Spleen (tissue), 11 donors: Measurements from ENCODE around the gene SRGN. TPM values are rescaled to one million over a fixed set of nuclear protein-coding genes. Genes with fewer than 3 reads are reported as not detected.

Experiments
- DNase-seq: peaks from one replicate; pipeline ENCODE4 v3.0.0-alpha.2; 2020
- H3K27ac ChIP-seq, 8 donors: fragments of 200-600 bp; sonication (generic) in 7 of 8; 1 replicate in 4 of 8; 2 replicates in 4 of 8; pipeline versions ENCODE4 v1.5.0 to v1.8.0; 2016 to 2021; ENCODE audit warnings: inconsistent platforms in 4 of 8, mild to moderate bottlenecking in 4 of 8, moderate library complexity in 1 of 8
- H3K27me3 ChIP-seq, 7 donors: fragments of 200-600 bp; sonication (generic) in 6 of 7; replicated peaks in 1 of 7; 1 replicate in 4 of 7; 2 replicates in 3 of 7; pipeline versions ENCODE4 v1.5.0 to v1.8.0; 2016 to 2021; ENCODE audit warnings: inconsistent platforms in 3 of 7, mild to moderate bottlenecking in 1 of 7
- H3K36me3 ChIP-seq, 6 donors: fragments of 200-600 bp; sonication (generic) in 5 of 6; 1 replicate in 4 of 6; 2 replicates in 2 of 6; pipeline versions ENCODE4 v1.5.0 to v1.8.0; 2016 to 2021; ENCODE audit warnings: inconsistent platforms in 2 of 6
- H3K4me1 ChIP-seq, 6 donors: fragments of 200-600 bp; sonication (generic) in 5 of 6; 1 replicate in 3 of 6; 2 replicates in 3 of 6; pipeline versions ENCODE4 v1.5.0 to v1.8.0; 2016 to 2021; ENCODE audit warnings: inconsistent platforms in 3 of 6
- H3K4me3 ChIP-seq, 8 donors: fragments of 200-600 bp; sonication (generic) in 7 of 8; 1 replicate in 4 of 8; 2 replicates in 4 of 8; pipeline versions ENCODE4 v1.5.0 to v1.8.0; 2016 to 2021; ENCODE audit warnings: inconsistent platforms in 4 of 8, mild to moderate bottlenecking in 4 of 8, moderate library complexity in 2 of 8
- H3K9me3 ChIP-seq, 8 donors: fragments of 200-600 bp; sonication (generic) in 7 of 8; 1 replicate in 4 of 8; 2 replicates in 4 of 8; pipeline versions ENCODE4 v1.5.0 to v1.8.0; 2016 to 2021; ENCODE audit warnings: inconsistent platforms in 4 of 8
- POLR2A ChIP-seq, 3 donors: fragments of 450-650 bp; IDR thresholded peaks; one replicate each; pipeline ENCODE4 v1.5.1; 2017; ENCODE audit warnings: antibody characterized with exemption in 3 of 3, mild to moderate bottlenecking in 1 of 3
- POLR2AphosphoS5 ChIP-seq, 3 donors: sonication (generic); formaldehyde crosslinking; IDR thresholded peaks; one replicate each; pipeline ENCODE4 v1.5.1; 2017; ENCODE audit warnings: antibody characterized with exemption in 3 of 3
- whole genome bisulfite sequencing, 5 donors: extraction: QIAGEN DNeasy Blood & Tissue Kit in 3 of 5; methylation state at CpG; one replicate each; pipeline versions ENCODE4 v1.1.5 to v1.1.7; 2013 to 2018; 5-methylcytosine and 5-hydroxymethylcytosine counted together
- intact Hi-C: fragments of 100-400 bp; cut with DNase I; formaldehyde crosslinking; loops from one replicate; pipeline ENCODE4 v1.15.0; 2023; ENCODE audit warnings: low total_unique reads
- polyA plus RNA-seq, 3 donors: library from polyadenylated mRNA; stranded (reverse); fragments of 200-250 nt; gene quantifications; one replicate each; pipeline ENCODE4 v1.2.1, GENCODE V29; 2013
- total RNA-seq, 7 donors: library from RNA; depleted of rRNA in 3 of 7; stranded (reverse); fragments of >200 nt in 3 of 7; fragmentation: NEBNext Ultra II Directional in 4 of 7; extraction: Animal tissue kit (Norgen Biotek cat#: 25700) in 4 of 7; gene quantifications; one replicate each; pipeline versions ENCODE4 v1.1.0 to v1.2.1, GENCODE V29; 2016 to 2021
- TF ChIP-seq, protein P1 (sequence below), 11 experiments: fragments of 200-600 bp in 7 of 11; fragments of 450-650 bp in 4 of 11; sonication (generic) in 4 of 11; IDR thresholded peaks in 8 of 11; conservative IDR thresholded peaks in 3 of 11; 1 replicate in 7 of 11; 2 replicates in 4 of 11; pipeline versions ENCODE4 v1.4.0 to v1.8.0; 2016 to 2021; ENCODE audit warnings: antibody characterized with exemption in 11 of 11, inconsistent platforms in 4 of 11, mild to moderate bottlenecking in 1 of 11
- donor health status: healthy with polysubstance abuse.
- donor health status: DM: no; HTN: no; CAD: no; lungs with moderate emphysema.
- donor health status: DM: no; HTN: no; CAD: no.
- donor health status: Bipolar disorder and iron deficiency.
- donor health status: healthy.
- donor health status: DM: no; HTN: no; CAD: no.
- donor health status: DM: yes; HTN: yes; CAD: no.

The SRGN gene
- total and polyA plus RNA-seq, 10 donors = 123 to 1,009 (median 505) TPM

DNA sequence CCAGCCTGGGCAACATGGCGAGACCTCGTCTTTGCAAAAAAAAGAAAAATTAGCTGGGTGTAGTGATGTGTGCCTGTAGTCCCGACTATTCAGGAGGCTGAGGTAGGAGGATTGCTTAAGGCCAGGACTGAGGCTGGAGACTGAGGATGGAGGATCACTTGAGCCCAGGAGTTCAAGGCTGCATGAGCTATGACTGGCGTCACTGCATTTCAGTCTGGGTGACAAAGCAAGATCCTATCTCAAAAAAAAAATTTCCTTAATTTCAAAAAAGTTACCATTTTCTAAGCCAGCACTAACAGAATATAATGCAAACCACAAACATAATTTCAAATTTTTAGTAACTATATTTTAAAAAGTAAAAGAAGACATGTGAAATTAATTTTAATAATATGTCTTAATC lies 13.4 kb upstream of the SRGN start:
- Histone ChIP-seq H3K4me3 (no peak overlapping the region), H3K27me3 (no peaks in the 10 kb centered on the region), H3K9me3 (no peaks in the 10 kb centered on the region), H3K36me3 (no peaks in the 10 kb centered on the region), H3K4me1 (peaks cover 0 to 38% (median 7%) of the 10 kb centered on the region in 6 donors), H3K27ac (peak overlapping the region in 2 of 8 donors; percentile 49 to 56)
- WGBS, 5 donors = 71 to 92% (median 82%) methylated on average over 4 of the region's 4 CpGs
- DNase-seq = no peak
- intact Hi-C loops = no loop called here
- no peak for TF ChIP-seq POLR2AphosphoS5 (IDR thresholded peaks at IDR 0.05)
- TF ChIP-seq POLR2A (IDR thresholded peaks at IDR 0.05) = no peak
- TF ChIP-seq, protein P1, sequence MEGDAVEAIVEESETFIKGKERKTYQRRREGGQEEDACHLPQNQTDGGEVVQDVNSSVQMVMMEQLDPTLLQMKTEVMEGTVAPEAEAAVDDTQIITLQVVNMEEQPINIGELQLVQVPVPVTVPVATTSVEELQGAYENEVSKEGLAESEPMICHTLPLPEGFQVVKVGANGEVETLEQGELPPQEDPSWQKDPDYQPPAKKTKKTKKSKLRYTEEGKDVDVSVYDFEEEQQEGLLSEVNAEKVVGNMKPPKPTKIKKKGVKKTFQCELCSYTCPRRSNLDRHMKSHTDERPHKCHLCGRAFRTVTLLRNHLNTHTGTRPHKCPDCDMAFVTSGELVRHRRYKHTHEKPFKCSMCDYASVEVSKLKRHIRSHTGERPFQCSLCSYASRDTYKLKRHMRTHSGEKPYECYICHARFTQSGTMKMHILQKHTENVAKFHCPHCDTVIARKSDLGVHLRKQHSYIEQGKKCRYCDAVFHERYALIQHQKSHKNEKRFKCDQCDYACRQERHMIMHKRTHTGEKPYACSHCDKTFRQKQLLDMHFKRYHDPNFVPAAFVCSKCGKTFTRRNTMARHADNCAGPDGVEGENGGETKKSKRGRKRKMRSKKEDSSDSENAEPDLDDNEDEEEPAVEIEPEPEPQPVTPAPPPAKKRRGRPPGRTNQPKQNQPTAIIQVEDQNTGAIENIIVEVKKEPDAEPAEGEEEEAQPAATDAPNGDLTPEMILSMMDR (IDR thresholded peaks at IDR 0.05 in 8 of 11, conservative IDR thresholded peaks at IDR 0.05 in 3 of 11) = no peak

DNA sequence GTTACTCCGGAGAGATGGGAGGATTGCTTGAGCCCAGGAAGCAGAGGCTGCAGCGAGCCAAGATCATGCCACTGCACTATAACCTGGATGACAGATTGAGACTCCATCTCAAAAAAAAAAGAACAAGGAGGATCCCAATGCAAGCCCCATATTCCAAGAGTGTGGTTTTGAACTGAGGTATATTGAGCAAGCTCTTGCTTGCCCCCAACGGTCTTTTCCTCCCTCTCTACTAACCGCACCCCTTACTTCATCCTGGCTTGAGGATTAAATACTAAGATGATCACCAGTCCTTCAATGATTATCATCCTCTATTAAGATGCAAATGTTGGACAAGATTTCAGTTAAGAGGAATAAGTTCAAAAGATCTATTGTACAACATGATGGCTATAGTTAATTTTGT lies 12.5 kb upstream of the SRGN start:
- 58 to 86% (median 78%) methylated on average over 4 of the region's 4 CpGs for WGBS, 5 donors
- peaks cover 0 to 38% (median 7%) of the 10 kb centered on the region in 6 donors for H3K4me1 ChIP-seq

DNA sequence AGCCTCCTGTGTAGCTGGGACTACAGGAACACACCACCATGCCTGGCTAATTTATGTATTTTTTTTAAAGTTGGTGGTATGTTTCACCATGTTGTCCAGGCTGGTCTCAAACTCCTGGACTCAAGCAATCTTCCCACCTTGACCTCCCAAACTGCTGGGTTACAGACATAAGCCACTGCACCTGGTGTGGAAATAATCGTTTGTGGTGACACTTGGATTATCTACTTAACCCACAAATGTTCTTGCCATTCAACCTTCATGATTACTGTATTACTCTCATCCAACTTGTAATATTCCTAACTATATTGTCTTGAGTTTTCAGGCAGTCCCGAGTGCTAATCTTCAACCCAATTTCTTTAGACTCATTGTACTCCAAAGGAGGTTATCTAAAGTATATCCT lies 9.6 kb upstream of the SRGN start:
- no peaks in the 10 kb centered on the region for H3K9me3 ChIP-seq
- WGBS, 5 donors = 48 to 94% (median 61%) methylated on average over 1 to 2 of the region's 2 CpGs
- DNase-seq = no peak
- H3K4me3 ChIP-seq = no peak overlapping the region
- TF ChIP-seq, protein P1 (IDR thresholded peaks at IDR 0.05 in 8 of 11, conservative IDR thresholded peaks at IDR 0.05 in 3 of 11) = no peak
- no peak for TF ChIP-seq POLR2A (IDR thresholded peaks at IDR 0.05)
- no peak for TF ChIP-seq POLR2AphosphoS5 (IDR thresholded peaks at IDR 0.05)
- H3K27me3 ChIP-seq = no peaks in the 10 kb centered on the region
- peaks cover 0 to 19% (median 5%) of the 10 kb centered on the region in 6 donors for H3K4me1 ChIP-seq
- no peak overlapping the region for H3K27ac ChIP-seq
- no peaks in the 10 kb centered on the region for H3K36me3 ChIP-seq
- intact Hi-C loops = no loop called here

More for the DNA sequence above, 12.5 kb upstream of the SRGN start:
- no peak for DNase-seq
- TF ChIP-seq POLR2A (IDR thresholded peaks at IDR 0.05) (no peak), POLR2AphosphoS5 (IDR thresholded peaks at IDR 0.05) (no peak)
- TF ChIP-seq, protein P1 (IDR thresholded peaks at IDR 0.05 in 8 of 11, conservative IDR thresholded peaks at IDR 0.05 in 3 of 11) = no peak
- no peak overlapping the region for H3K4me3 ChIP-seq
- no peaks in the 10 kb centered on the region for H3K36me3 ChIP-seq
- intact Hi-C loops = no loop called here
- no peaks in the 10 kb centered on the region for H3K27me3 ChIP-seq
- H3K9me3 ChIP-seq = no peaks in the 10 kb centered on the region
- H3K27ac ChIP-seq = peak overlapping the region in 2 of 8 donors; percentile 17 to 49

DNA sequence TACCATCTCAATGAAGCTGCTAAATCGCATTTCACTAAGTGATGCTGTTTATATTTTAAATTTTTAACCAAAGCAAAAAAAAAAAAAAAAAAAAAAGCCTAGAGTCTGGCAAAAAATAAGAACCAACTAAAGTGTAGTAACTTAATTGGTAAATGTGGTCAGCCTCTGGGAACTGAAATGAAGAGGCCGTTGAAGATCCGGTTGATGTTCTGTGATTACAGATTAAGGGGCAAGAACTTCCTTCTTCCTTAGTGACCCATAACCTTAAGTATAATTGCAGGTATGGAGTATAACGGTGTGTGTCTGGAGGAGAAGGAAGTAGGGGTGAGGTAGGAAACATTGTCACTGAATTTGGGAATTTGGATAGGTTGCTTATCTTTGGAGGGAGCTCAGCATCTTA lies 7.7 kb upstream of the SRGN start:
- Histone ChIP-seq H3K27ac (peak overlapping the region in 2 of 8 donors; percentile 9 to 32), H3K27me3 (no peaks in the 10 kb centered on the region), H3K4me3 (no peak overlapping the region), H3K4me1 (peaks cover 0 to 13% (median 4%) of the 10 kb centered on the region in 6 donors), H3K9me3 (no peaks in the 10 kb centered on the region), H3K36me3 (no peaks in the 10 kb centered on the region)
- no peak for DNase-seq
- 34 to 66% (median 48%) methylated on average over 4 of the region's 4 CpGs for WGBS, 5 donors
- intact Hi-C loops = no loop called here
- TF ChIP-seq POLR2A (IDR thresholded peaks at IDR 0.05) = no peak
- TF ChIP-seq, protein P1 (IDR thresholded peaks at IDR 0.05 in 8 of 11, conservative IDR thresholded peaks at IDR 0.05 in 3 of 11) = no peak
- TF ChIP-seq POLR2AphosphoS5 (IDR thresholded peaks at IDR 0.05) = no peak
